HG03060 (cell line): Measurements from ENCODE around the gene DCTD.

Experiments used
- ATAC-seq: cut with Tn5 transposase; IDR thresholded peaks from one replicate; pipeline ENCODE4 v1.9.1; 2021; ENCODE audit warnings: low read depth, moderate number of reproducible peaks; ENCODE audit not compliant: unreplicated experiment

The DCTD gene

DNA sequence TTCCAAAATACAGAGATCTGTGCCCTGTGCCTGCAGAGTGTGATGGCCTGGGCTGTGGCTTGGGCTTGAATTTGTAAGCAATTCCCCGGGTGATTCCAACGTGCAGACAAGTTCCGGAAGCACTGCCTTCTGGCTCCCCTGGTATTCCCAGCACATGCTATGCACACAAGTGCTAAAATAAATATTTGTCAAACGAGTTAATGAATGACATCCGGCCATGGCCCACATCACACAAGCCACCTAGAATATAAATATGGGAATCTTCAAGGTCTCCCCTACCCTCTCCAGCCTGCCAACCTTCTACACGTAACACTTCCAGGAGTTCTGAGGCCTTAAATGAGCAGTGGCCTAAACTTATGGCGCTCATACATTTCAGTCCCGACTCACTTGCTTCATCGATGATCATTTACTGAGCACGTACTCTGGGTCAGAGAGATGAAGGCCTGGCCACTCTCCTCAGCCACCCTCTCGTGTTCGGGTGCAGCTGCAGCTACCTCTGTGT is 21.3 kb downstream of the DCTD start:
- no peak for ATAC-seq

GRCh38 chr4:182894681-182895275 is 22.4 kb downstream of the DCTD start:
- no peak for ATAC-seq

DNA sequence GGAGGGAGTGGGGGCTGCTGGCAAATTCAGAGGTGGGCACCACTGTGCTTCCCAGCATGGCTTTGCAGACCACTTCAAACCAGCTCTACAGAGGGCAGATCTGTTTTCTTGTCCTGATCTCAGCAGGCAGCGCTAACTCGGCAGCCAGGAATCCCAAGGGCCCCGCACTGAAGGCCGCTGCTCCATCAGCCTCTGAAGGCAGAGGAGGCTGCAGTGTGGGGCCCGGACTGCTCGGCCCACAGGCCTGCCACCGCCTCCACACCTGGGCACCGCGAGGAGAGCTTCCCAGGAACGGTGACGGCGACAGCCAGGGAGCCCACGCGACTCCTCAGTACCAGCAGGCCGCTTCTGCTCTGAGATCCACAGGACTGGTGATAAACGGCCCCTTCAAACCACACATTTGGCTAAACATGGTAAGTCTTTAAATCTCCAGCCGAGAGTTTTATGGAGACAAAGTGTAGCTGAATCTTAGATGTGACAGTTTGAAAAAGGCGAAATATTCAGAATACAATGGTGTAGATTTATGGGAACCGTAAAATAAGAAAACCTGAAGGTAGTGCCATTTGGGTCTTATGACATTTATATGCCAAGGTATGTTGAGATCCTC is 23.6 kb downstream of the DCTD start:
- no peak for ATAC-seq

GRCh38 chr4:182893047-182893446 is 24.1 kb downstream of the DCTD start:
- ATAC-seq, result no peak

DNA sequence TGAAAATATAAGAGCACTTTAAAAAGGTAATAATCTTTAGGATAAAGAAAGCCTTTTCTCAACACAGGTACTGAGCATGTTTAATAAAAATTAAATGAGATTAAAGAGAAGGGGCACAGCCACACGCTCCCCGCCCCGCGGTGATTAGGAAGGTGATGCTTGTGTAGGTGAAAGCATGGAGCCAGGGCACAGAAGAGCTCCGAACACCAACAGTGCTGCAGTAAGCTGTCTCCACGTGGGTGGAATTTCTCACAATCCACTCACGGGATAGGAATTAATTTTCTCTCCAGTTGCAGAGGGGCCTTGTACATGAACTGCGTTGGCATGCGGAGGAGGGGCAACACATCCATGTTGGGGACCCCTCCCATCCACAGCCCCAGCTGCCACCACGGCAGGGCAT is 27.0 kb downstream of the DCTD start:
- no peak for ATAC-seq

DNA sequence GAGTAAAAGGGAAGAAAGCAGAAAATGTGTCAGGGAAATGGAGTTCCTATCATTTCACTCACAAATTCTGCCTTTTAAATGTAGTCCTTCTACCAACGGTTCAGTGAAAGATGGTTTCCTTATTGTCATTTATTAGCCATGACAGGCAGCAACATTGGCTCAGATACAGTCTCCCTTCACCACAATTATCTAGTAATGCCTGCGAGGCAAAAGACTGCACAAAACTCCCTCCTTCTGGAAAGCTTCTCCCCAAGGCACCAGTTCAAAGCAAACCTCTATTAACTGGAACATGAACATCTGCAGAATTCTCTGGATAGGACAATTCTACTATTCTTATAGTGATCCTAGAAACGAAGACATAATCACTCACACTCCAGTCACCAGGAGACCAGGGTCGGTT is 28.3 kb downstream of the DCTD start:
- ATAC-seq, result no peak

GRCh38 chr4:182886768-182887167 is 30.4 kb downstream of the DCTD start:
- no peak for ATAC-seq

GRCh38 chr4:182886205-182886604 is 31.0 kb downstream of the DCTD start:
- no peak for ATAC-seq

DNA sequence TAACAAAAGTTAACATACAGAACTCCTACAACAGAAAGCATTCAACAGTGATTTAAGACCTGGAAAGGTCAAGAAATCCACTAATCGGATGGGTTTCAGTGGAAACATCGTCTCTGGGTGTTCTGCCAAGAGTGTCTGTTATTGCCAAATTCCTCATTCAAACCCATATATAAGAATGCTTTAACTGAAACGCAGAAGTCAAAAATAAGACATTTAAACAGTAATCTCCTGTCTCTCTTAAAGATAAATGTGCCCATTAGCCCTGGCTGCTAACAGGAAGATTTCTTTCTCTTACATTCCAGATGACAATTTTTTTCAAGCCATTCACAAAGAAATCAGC is 31.5 kb downstream of the DCTD start:
- no peak for ATAC-seq

- ATAC-seq, result no peak
These were observed 32.0 kb downstream of the DCTD start for GRCh38 chr4:182885022-182885737.

DNA sequence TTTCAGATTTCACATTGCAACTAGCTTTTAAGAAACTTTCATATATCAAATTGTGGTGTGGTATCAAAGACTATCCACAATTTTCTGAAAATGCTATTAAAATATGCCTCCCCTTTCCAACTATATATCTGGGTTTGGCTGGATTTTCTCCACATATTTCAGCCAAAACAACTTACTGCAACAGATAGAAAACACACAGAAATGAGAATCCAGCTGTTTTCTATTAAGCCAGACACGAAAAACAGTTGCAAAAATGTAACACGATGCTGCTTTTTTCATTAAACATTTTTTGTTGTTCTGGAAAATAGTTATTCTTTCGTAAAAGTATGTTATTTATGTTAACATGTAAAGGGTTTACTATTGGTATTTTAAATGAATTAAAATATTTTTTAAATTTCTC is 33.1 kb downstream of the DCTD start:
- no peak for ATAC-seq

- ATAC-seq, result no peak
These were observed 33.8 kb downstream of the DCTD start for GRCh38 chr4:182883351-182883750.

GRCh38 chr4:182881914-182882313 is 35.3 kb downstream of the DCTD start:
- ATAC-seq, result no peak

GRCh38 chr4:182880387-182881356 is 36.5 kb downstream of the DCTD start:
- ATAC-seq, result no peak

DNA sequence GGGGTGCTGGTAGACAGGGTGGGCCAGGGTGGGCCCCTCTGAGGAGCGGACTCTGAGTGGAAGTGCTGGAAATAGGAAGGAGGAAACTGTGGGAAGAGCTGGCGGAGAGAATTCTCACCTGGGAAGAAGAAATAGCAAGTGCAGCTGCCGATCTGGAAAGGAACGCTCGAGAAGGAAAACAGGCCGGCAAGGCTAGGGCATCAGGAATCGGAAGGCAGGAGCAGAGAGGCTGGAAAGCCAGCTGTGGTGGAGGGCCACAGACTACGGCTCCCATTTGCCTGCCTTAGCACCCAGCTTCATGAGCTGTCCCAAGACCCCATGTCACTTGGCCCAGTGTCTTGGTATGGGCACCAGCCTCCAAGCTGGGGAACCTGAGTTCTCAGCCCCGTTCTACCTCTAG is 37.3 kb downstream of the DCTD start:
- ATAC-seq, result no peak

DNA sequence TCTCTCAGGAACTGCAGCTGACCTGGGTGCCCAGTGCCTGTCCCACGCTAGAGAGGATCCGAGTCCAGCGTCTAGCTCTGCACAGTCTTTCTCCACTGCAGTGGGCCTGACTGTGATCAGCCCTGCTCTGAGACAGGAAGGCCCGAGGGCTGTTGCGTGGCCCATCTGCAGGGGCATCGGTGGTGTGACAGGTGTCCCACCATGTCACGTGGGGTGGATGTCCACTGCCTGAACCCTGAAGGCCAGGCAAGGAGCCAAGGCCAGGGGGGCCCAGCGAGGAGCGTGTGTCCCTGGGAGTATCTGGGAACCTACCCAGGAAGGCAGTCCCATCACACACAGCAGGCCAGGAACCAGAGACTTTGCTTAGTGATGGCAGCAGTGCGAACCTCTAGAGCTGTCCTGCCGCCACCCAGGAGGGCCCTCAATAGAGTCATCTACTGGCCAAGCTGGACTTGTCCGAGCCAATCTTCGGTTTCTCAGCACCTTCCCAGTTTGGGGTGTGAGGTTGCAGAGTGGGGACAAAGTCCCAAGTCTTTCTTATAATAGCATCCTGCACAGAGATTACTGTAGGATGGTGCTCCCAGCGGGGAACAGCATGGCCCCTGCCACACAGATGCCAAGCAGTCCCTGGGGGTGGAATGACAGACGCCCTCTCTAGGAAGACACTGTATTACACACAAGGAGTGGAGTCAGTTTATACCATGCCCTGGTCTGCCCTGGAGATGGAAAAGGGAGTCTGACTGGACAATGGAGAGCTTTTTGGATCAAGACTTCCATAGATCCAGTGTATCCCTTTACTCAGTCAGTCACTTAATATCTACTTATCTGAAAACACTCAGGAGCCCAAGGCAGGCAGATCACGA is 38.3 kb downstream of the DCTD start:
- no peak for ATAC-seq

DNA sequence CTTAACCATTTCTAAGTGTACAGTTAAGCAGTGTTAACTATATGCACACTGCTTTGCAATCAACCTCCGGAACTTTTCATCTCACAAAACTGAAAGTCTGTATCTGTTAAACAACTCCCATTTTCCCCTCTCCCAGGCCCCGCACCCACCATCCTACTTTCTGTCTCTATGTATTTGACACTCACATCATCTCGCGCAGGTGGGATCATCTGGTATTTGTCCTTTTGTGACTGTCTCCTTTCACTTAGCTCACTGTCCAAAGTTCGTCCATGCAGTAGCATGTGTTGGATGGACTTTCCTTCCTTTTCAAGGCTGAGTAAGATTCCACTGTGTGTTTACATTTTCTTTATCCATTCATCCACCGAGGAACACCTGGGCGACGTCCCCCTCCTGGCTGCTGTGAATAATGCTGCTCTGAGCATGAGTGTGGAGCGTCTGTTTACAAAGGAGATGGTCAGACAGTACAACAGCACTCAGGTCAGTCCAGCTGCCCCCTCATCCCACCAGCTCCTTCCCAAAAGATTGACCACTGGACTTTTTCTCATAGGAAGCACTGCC is 39.8 kb downstream of the DCTD start:
- ATAC-seq, result no peak

DNA sequence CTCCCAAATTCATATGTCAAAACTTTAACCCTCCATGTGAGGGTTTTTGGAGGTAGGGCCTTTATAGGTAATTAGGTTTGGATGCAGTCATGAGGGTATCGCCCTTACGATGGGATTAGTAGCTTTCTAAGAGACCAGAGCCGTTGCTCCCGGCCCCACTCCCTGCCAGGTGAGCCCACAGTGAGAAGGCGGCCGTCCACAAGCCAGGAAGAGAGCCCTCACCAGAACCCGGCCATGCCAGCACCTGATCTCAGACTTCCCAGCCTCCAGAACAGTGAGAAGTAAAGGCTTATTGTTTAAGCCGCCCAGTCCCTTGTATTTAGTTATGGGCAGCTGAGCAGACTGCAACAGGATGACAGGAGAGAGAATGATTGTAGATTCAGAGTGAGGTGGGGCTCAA is 40.8 kb downstream of the DCTD start:
- no peak for ATAC-seq
